GM19438 (cell line): ENCODE results near the gene RYR1.
"Not testable (repeated sequence)": the region's sequence is repeated elsewhere in the genome, so short reads cannot be mapped to it uniquely, and the experiment has no call there.

Experiments
- ATAC-seq: cut with Tn5 transposase; IDR thresholded peaks from one replicate; pipeline ENCODE4 v1.9.1; 2021; ENCODE audit warnings: low read depth; ENCODE audit not compliant: unreplicated experiment

RYR1 gene

DNA sequence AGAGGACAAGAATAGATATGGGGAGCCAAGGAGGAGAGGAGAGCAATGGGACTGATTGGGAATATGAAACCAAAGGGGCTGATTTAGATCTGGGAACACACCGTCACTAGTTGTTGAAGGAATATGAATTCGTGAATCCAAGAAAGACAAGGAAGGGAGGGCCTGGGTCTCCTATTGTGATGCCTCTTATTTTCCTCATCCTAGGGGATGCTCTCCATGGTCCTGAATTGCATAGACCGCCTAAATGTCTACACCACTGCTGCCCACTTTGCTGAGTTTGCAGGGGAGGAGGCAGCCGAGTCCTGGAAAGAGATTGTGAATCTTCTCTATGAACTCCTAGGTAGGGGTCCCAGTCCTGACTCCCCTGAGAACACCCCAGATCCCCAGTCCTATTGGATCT is 21.5 kb downstream of the RYR1 start:
- ATAC-seq = no peak

DNA sequence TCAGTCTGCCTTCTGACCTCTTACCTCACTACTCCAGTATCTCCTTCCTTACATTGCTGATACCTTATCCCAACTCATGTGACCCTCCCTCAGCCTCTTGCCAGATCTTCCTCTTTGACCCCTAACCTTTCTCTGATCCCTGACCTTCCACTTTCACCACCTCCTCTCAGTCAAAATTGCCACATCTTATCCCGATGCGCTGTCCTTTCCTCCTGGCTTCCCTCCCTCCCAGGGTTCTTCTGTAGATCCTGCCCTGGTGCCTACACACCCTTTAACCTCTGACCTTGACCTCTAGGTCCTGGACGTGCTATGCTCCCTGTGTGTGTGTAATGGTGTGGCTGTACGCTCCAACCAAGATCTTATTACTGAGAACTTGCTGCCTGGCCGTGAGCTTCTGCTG is 23.7 kb downstream of the RYR1 start:
- ATAC-seq = no peak

DNA sequence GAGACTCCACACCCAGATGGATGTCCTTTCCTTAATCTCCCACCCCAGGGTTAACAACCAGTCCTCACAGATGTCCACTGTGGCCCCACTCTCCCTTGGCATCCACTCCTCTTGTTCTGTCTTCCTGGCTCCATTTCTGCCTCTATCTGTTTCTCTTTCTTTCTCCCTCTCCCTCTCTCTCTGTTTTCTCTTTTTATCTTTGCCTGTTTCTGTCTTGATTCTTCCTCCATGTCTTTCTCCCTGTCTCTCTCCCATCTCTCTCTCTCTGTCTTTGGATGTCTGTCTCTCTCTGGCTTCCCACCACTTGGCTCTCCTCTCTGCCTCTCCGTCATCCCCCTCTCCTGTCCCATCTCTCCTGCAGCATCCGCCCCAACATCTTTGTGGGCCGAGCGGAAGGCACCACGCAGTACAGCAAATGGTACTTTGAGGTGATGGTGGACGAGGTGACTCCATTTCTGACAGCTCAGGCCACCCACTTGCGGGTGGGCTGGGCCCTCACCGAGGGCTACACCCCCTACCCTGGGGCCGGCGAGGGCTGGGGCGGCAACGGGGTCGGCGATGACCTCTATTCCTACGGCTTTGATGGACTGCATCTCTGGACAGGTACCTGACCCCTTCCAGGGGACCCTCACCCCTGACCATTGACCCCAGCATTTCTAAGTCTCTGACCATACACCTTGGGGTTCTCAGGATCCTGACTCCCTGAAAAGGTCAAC is 24.4 kb downstream of the RYR1 start:
- no peak for ATAC-seq

DNA sequence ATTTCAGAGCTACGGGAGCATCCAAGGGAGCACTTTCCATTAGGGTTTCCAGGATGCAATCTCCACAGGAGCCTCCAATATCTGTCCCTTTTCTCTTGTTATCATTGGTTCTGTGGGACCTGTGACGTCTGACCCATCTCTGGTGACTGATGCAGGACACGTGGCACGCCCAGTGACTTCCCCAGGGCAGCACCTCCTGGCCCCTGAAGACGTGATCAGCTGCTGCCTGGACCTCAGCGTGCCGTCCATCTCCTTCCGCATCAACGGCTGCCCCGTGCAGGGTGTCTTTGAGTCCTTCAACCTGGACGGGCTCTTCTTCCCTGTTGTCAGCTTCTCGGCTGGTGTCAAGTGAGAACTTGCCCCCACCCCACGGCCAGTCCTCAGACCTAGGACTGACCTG is 25.5 kb downstream of the RYR1 start:
- ATAC-seq = no peak

DNA sequence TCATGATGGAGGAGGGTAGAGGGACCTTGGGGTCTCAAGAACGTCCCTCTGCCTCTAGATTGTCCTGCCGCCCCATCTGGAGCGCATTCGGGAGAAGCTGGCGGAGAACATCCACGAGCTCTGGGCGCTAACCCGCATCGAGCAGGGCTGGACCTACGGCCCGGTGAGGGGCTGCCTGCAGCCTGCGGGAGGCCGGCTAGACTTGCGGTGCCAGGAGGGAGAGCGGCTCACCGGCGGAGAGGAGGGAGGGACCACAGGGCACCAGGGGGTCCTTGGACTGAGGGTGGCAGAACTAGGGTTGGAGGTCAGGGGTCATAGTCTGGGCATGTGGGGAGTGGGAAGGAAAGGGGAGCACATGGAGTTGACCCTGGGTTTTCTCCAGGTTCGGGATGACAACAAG is 29.9 kb downstream of the RYR1 start:
- ATAC-seq = no peak

DNA sequence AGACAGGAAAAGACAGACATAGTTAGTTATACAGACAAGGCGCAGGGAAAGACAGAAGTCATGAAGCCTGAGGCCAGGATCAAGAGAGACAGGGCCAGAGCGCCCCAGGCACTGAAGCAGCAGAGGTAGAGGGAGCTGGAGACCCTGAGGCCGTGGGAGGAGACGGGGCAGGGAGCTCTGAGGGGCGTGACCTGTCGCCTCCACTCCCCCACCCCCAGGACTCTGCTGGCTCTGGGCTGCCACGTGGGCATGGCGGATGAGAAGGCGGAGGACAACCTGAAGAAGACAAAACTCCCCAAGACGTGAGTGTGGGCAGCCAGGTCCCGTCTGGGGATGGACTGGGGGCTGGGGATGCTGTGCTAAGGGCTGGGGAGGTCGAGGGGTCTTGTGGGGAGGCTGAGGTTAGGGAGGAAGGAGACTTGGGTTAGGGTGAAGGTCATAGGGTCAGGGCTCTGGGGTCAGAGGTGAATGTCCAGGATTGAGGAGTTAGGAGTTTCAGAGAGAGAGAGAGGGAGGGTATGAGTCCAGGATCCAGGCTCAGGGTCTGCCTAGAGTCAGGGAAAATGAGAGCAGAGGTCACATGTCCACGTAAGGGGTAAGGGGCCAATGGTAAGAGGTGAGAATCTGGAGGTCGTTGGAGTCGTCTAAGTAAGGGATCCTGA is 31.1 kb downstream of the RYR1 start:
- ATAC-seq = no peak

DNA sequence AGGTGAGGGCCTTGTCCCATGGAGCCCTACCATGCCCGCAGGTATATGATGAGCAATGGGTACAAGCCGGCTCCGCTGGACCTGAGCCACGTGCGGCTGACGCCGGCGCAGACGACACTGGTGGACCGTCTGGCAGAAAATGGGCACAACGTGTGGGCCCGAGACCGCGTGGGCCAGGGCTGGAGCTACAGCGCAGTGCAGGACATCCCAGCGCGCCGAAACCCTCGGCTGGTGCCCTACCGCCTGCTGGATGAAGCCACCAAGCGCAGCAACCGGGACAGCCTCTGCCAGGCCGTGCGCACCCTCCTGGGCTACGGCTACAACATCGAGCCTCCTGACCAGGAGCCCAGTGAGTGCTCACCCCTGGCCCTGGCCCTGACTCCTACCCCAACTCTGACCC is 32.6 kb downstream of the RYR1 start:
- ATAC-seq = no peak

DNA sequence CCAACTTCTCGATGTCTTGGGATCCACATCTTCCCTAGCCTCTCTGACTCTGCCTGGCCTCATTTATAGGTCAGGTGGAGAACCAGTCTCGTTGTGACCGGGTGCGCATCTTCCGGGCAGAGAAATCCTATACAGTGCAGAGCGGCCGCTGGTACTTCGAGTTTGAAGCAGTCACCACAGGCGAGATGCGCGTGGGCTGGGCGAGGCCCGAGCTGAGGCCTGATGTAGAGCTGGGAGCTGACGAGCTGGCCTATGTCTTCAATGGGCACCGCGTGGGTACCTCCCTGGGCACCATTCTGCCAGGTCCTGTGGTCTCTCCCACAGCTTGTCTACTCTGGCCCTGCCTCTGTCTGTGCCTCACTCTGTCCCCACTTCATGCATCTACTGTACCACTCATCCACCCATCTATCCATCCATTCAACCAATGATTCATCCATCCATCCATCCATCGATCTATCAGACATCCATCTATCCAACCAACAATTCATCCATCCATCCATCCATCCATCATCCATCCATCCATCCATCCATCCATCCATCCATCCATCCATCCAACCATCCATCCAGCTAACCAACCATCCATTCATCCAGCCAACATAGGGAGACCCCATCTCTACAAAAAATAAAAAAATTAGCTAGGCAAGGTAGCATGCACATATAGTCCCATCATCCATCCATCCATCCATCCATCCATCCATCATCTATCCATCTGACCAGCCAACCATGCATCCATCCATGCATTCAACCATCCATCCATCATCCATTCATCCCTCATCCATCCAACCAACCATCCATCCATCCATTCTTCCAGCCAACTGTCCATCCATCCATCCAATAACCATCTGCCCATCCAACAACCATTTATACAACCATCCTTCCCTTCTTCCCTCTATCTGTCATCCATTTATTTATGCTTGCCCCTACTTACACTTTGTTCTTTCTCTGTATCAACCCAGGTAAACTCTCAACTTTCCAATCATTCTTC is 34.3 kb downstream of the RYR1 start:
- ATAC-seq = no peak

DNA sequence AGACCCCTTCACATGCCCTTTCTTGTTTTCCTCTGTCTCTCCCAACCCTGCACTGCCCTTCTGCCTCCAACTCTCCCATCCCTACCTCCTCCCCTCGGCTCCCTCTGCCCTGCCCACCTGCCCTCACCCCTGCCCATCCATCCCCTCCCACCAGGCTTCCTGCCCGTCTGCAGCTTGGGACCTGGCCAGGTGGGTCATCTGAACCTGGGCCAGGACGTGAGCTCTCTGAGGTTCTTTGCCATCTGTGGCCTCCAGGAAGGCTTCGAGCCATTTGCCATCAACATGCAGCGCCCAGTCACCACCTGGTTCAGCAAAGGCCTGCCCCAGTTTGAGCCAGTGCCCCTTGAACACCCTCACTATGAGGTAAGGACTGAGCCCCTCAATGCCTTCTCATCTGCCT is 35.7 kb downstream of the RYR1 start:
- no peak for ATAC-seq

DNA sequence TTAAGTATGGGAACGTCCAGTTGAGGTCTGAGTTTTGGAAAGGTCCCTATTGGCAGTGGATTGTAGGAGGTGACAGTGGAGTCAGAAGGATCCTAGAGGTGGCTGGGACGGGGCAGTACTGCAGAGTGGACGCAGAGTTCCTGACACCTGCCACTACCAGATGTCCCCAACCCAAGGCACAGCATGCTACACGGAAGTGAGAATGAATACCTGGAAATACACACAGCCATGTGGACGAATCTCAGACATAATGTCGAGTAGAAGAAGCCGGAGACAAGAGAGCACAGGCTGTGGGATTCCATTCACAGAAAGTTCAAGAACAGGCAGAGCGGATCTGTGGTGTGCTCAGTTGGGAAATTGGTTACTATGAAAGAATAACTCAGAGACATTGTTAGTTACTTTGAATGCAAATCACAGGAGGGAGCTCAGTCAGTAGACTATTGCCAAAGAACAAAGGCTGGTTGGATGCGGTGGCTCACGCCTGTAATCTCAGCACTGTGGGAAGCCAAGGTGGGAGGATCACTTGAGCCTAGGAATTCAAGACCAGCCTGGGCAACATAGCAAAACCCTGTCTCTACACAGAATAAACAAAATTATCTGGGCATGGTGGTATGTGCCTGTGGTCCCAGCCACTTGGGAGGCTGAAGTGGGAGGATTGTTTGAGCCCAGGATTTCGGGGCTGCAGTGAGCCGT is 37.4 kb downstream of the RYR1 start:
- ATAC-seq = no peak

DNA sequence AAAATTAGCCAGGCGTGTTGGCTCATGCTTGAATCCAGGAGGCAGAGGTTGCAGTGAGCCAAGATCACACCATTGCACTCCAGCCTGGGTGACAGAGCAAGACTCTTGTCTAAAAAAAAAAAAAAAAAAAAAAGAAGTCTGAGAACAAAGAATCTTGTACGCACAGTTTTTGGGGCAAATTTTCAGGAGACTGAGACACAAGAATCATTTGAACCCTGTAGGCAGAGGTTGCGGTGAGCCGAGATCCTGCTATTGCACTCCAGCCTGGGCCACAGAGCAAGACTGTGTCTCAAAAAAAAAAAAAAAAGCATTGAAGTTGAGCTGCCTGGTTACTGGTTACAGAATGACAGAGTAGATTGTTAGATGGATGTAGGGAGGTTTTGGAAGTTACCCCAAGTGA is 39.2 kb downstream of the RYR1 start:
- not testable (repeated sequence) for ATAC-seq

DNA sequence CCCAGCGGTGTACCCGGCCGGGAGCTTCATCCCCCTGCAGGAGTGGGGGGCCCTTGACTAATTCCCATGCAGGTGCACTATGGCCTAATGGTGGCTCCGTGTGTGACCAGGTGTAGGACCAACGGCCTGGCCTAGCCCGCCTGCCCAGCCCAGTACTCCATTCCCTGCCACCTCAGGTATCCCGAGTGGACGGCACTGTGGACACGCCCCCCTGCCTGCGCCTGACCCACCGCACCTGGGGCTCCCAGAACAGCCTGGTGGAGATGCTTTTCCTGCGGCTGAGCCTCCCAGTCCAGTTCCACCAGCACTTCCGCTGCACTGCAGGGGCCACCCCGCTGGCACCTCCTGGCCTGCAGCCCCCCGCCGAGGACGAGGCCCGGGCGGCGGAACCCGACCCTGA is 39.7 kb downstream of the RYR1 start:
- no peak for ATAC-seq

DNA sequence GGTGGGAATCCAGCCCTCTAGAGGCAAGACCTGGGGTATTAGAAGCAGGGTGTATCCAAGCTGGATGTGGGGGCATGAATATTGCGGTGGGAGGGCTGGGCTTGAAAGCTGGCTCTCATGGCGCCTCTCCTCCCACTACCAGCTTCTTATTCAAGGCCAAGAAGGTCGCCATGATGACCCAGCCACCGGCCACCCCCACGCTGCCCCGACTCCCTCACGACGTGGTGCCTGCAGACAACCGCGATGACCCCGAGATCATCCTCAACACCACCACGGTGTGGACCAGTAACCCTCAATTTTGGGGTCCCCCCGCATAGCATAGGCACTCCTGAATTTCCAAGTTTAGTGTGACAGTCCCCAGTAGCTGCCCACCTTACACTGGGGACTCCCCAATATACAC is 41.7 kb downstream of the RYR1 start:
- no peak for ATAC-seq

DNA sequence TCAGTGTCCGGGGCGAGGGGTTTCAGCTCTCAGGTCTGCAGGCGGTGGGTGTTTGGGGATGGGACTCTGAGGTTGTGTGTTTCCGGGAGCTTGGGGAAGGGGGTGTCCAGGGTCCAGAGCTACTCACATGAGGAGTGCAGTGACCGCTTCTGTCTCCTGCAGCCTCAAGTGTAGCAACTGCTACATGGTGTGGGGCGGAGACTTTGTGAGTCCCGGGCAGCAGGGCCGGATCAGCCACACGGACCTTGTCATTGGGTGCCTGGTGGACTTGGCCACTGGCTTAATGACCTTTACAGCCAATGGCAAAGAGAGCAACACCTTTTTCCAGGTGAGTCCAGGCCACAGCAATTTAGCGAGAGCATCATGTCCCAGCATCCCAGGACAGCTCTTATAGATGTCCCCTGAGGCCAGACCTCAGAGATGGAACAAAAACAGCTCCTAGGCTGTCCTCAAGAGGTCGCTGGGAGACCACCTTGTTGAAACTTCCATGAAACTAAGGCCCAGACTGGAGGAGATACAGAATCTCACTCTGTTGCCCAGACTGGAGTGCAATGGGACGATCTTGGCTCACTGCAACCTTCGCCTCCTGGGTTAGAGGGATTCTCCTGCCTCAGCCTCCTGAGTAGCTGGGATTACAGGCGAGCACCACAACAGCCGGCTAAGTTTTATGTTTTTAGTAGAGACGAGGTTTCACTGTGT is 44.9 kb downstream of the RYR1 start:
- ATAC-seq = no peak

DNA sequence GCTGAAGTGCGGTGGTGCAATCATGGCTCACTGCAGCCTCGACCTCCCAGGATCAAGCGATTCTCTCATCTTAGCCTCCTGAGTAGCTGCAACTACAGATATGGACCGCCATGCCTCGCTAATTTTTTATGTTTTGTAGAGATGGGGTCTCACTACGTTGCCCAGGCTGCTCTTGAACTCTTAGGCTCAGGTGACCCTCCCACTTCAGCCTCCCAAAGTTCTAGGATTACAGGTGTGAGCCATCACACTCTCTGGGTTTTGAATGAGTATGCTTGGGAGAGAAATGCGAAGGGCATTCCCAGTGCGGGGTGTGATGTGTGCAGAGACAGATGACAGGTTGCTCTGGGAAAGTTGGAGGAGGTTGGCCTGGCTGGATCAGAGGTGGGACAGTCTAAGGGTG is 49.0 kb downstream of the RYR1 start:
- no peak for ATAC-seq

DNA sequence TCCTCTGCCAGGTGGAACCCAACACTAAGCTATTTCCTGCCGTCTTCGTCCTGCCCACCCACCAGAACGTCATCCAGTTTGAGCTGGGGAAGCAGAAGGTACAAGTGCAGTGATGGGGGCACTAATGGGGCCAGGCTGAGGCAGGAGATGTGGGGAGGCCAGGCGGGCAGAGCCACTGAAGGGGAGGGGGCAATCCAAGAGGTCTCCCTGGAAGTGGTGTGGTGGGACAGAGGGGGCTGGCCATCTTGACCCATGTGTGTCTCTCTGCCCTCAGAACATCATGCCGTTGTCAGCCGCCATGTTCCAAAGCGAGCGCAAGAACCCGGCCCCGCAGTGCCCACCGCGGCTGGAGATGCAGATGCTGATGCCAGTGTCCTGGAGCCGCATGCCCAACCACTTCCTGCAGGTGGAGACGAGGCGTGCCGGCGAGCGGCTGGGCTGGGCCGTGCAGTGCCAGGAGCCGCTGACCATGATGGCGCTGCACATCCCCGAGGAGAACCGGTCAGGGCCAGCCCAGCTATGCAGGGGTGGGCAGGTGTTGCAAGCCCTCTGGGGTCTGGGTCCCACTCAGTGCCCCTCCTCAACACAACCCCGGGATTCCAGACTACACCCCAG is 49.6 kb downstream of the RYR1 start:
- ATAC-seq = no peak

DNA sequence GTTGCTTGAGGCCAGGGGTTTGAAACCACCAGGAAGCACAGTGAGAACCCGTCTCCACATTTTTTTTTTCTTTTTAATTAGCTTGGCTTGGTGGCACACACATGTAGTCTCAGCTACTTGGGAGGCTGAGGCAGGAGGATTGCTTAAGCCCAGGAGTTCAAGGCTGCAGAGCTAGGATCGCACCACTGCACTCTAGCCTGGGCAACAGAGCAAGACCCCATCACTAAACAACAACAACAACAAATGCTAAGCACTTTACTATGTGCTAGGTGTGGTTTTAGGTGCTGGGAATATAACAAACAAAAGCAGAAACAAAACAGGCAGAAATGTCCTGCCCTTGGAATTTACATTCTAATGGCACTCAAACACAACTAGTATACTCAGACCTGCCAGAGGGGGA is 51.3 kb downstream of the RYR1 start:
- ATAC-seq = no peak

DNA sequence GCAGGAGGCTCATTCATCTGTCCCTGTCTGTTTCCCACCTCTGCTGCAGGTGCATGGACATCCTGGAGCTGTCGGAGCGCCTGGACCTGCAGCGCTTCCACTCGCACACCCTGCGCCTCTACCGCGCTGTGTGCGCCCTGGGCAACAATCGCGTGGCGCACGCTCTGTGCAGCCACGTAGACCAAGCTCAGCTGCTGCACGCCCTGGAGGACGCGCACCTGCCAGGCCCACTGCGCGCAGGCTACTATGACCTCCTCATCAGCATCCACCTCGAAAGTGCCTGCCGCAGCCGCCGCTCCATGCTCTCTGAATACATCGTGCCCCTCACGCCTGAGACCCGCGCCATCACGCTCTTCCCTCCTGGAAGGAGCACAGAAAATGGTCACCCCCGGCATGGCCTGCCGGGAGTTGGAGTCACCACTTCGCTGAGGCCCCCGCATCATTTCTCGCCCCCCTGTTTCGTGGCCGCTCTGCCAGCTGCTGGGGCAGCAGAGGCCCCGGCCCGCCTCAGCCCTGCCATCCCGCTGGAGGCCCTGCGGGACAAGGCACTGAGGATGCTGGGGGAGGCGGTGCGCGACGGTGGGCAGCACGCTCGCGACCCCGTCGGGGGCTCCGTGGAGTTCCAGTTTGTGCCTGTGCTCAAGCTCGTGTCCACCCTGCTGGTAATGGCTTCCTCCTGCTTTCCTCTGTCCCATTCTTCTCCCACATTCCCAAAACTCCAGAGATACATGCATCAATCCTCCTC is 52.2 kb downstream of the RYR1 start:
- ATAC-seq = no peak

DNA sequence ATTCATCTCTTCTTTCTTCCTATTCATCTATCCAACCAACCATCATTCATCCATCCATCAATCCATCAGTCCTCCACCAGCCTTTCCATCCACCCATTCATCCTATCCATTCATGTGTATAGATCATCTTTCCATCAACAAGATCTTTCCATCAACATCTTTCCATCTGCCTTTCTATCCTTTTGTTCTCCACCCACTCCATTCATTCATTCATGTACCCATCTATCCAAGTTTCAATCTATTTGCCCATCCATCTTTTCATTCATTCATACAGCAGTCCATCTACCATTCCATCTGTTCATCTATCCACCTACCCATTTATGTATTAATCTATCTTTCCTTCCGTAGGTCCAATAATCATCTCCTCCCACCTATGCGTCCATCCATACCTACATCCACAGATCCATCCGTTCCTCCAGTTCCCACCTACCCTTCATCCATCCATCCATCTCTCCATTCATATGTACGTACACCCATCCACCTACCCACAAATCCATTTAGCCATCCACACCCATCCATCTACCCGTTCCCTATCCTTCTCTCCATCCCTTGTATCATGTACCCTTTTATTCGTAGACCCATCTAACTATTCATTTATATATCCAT is 53.3 kb downstream of the RYR1 start:
- ATAC-seq = no peak
